GM23338 (cell line): Measurements from ENCODE around the gene EFR3B.
"Not testable (repeated sequence)": the region's sequence is repeated elsewhere in the genome, so short reads cannot be mapped to it uniquely, and the experiment has no call there.

Experiments used
- CTCF ChIP-seq, 2 experiments: fragments of 200-600 bp in 1 of 2; sonication (generic) in 1 of 2; conservative IDR thresholded peaks; 2 replicates each; pipeline versions ENCODE4 v1.5.1 to v1.6.1; 2016 to 2017; ENCODE audit warnings: antibody characterized with exemption in 2 of 2, low read depth in 2 of 2, mild to moderate bottlenecking in 2 of 2, moderate library complexity in 1 of 2
- EZH2 ChIP-seq: fragments of 200-600 bp; sonication (generic); IDR thresholded peaks from one replicate; pipeline ENCODE4 v1.8.0; 2017; ENCODE audit warnings: antibody characterized with exemption, mild to moderate bottlenecking, low read depth; ENCODE audit not compliant: unreplicated experiment
- EZH2phosphoT487 ChIP-seq: fragments of 200-600 bp; sonication (generic); IDR thresholded peaks from one replicate; pipeline ENCODE4 v1.8.1; 2018; ENCODE audit warnings: antibody characterized with exemption; ENCODE audit not compliant: unreplicated experiment
- JUNB ChIP-seq: IDR thresholded peaks from one replicate; pipeline ENCODE4 v1.6.1; 2016; ENCODE audit warnings: antibody characterized with exemption; ENCODE audit not compliant: unreplicated experiment
- POLR2AphosphoS5 ChIP-seq: IDR thresholded peaks from 2 replicates; pipeline ENCODE4 v1.6.1; 2016; ENCODE audit warnings: antibody characterized with exemption, low read depth
- REST ChIP-seq: IDR thresholded peaks from one replicate; pipeline ENCODE4 v1.6.1; 2018; ENCODE audit warnings: antibody characterized with exemption; ENCODE audit not compliant: unreplicated experiment

- TF ChIP-seq CTCF (conservative IDR thresholded peaks at IDR 0.05; ENCODE audit: low read depth in 2 of 2); POLR2AphosphoS5; JUNB; EZH2; REST; EZH2phosphoT487: not testable (repeated sequence)
Observed at GRCh38 chr2:25162061-25162460, 120.2 kb downstream of the EFR3B start.
